Measurements from ENCODE around the gene LPCAT4. TPM values are rescaled to one million over a fixed set of nuclear protein-coding genes. Genes with fewer than 3 reads are reported as not detected.

LPCAT4 gene

Small RNA genes within 50 kb of the gene (microRNA-seq; reads per million reads assigned to microRNA genes)
- not detected for gene MIR1233-1
